Mammary epithelial cell (primary cell): Measurements from ENCODE around the gene CFAP161.

Experiments
- EZH2 ChIP-seq: IDR thresholded peaks from 2 replicates; pipeline ENCODE4 v1.6.1; 2012; ENCODE audit warnings: low read length, inconsistent platforms, borderline replicate concordance
- TF ChIP-seq, protein P1 (sequence below), 2 donors: IDR thresholded peaks in 1 of 2; conservative IDR thresholded peaks in 1 of 2; 2 replicates each; pipeline ENCODE4 v1.5.1; 2011 to 2012; ENCODE audit warnings: inconsistent platforms in 2 of 2, low read length in 2 of 2, mild to moderate bottlenecking in 2 of 2, control low read depth in 1 of 2, low read depth in 1 of 2; ENCODE audit not compliant: insufficient read depth in 1 of 2; ENCODE audit errors: extremely low read depth in 1 of 2

GRCh38 chr15:81093961-81094360 is 40.1 kb upstream of the CFAP161 start:
- TF ChIP-seq EZH2 = no peak
- TF ChIP-seq, protein P1, sequence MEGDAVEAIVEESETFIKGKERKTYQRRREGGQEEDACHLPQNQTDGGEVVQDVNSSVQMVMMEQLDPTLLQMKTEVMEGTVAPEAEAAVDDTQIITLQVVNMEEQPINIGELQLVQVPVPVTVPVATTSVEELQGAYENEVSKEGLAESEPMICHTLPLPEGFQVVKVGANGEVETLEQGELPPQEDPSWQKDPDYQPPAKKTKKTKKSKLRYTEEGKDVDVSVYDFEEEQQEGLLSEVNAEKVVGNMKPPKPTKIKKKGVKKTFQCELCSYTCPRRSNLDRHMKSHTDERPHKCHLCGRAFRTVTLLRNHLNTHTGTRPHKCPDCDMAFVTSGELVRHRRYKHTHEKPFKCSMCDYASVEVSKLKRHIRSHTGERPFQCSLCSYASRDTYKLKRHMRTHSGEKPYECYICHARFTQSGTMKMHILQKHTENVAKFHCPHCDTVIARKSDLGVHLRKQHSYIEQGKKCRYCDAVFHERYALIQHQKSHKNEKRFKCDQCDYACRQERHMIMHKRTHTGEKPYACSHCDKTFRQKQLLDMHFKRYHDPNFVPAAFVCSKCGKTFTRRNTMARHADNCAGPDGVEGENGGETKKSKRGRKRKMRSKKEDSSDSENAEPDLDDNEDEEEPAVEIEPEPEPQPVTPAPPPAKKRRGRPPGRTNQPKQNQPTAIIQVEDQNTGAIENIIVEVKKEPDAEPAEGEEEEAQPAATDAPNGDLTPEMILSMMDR (conservative IDR thresholded peaks at IDR 0.05 in 1 of 2, IDR thresholded peaks at IDR 0.05 in 1 of 2; ENCODE audit: extremely low read depth in 1 of 2, insufficient read depth in 1 of 2, low read depth in 1 of 2, low read length in 2 of 2) = no peak
